AG09319 (cell line): ENCODE results near the gene ACER3.
"Not testable (repeated sequence)": the region's sequence is repeated elsewhere in the genome, so short reads cannot be mapped to it uniquely, and the experiment has no call there.

Experiments used
- DNase-seq: peaks from one replicate; pipeline ENCODE4 v3.0.0-alpha.2; 2010; ENCODE audit warnings: low read depth; ENCODE audit errors: extremely low read depth
- CTCF ChIP-seq: IDR thresholded peaks from 2 replicates; pipeline ENCODE4 v1.5.1; 2011; ENCODE audit warnings: low read depth, mild to moderate bottlenecking, inconsistent platforms, low read length, moderate library complexity

Gene ACER3

DNA sequence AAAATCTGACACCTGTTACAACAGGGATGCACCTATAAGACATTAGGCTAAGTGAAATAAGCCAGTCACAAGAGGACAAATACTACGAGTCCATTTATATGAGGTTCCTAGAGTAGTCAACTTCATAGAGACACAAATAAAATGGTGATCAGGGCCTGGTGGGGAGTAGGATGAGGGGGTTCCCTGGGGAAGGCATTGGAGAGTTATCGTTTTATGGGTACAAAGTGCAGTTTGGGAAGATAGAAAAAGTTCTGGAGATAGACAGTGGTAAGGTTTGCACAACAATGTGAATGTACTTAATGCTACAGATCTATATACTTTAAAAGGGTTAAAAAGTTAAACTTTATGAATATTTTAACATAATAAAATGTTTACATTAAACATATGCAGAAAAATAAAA is 142.1 kb downstream of the ACER3 start:
- no peak for DNase-seq
- TF ChIP-seq CTCF = no peak

DNA sequence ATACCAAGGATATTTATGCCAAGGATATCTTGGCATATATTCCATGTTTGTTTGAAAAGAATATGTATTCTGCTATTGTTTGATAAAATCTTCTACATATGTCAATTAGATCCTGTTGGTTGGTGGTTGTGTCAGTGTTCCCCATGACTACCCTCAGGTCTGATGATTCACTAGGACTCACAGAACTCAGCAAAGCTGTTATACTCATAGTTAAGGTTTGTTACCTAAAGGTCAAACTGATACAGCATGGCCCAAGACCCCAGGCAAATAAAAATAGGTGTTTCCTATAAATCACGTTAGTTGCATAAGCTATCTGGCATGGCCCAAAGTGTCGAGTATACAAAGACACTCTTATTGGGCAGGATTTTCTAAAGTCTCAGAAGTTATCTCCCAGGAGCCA is 143.2 kb downstream of the ACER3 start:
- no peak for DNase-seq
- TF ChIP-seq CTCF = no peak

- DNase-seq = no peak
- no peak for TF ChIP-seq CTCF
Observed at GRCh38 chr11:77009533-77010160, 148.9 kb downstream of the ACER3 start.

DNA sequence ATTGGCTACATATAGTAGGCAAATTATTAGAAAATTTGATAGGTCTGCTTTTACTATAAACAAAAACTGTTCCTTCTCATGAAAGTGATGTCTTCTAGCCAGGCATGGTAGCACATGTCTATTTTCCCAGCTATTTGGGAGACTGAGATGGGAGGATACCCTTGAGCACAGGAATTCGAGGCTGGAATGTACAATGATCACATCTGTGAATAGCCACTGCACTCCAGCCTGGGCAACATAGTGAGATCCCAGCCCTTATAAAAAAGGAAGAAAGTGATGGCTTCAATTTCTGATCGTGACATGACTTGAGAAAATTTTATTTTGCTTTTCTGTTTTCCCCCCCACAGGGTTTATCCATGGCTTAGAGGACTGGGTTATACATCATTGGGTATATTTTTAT is 154.0 kb downstream of the ACER3 start:
- DNase-seq = no peak
- no peak for TF ChIP-seq CTCF

DNA sequence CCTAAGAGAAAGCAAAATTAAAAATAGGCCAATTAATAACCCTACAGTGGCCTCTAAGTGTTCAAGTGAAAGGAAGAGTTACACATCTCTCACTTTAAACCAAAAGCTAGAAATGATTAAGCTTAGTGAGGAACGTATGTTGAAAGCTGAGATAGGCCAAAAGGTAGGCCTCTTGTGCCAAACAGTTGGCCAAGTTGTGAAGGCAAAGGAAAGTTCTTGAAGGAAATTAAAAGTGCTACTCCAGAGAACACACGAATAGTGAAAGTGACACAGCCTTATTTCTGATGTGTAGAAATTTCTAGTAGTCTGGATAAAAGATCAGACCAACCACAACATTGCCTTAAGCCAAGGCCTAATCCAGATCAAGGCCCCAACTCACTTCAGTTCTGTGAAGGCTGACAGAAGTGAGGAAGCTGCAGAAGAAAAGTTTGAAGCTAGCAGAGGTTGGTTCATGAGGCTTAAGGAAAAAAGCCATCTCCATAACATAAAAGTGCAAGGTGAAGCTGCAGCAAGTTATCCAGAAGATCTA is 157.7 kb downstream of the ACER3 start:
- not testable (repeated sequence) for DNase-seq

DNA sequence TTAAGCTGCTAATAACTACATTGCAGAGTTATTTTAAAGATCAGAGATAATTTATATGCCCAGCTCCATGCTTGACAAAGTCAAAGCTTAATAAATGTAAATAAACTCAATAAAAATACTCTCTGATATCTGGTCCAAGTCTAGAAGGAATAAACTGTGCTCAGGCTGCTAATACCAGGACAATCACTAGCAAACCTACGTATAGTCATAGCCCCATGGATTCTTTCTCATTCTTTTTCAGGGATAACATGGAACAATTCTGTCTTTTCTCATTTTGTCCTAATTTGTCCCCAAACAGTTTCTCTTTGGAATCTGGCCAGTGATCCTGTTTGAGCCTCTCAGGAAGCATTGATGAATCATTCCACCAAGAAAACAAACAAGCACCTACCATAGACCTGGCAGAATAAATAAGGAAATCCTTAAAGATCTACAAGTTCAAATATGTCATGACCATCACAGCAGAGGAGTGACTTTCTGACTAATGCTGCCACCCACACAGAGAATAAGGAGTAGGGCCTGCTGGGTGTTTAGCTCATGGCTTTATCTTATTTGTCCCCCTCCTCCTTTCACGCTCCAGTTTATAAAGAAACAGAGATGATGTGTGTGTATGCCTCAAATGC is 159.4 kb downstream of the ACER3 start:
- no peak for DNase-seq
- no peak for TF ChIP-seq CTCF

DNA sequence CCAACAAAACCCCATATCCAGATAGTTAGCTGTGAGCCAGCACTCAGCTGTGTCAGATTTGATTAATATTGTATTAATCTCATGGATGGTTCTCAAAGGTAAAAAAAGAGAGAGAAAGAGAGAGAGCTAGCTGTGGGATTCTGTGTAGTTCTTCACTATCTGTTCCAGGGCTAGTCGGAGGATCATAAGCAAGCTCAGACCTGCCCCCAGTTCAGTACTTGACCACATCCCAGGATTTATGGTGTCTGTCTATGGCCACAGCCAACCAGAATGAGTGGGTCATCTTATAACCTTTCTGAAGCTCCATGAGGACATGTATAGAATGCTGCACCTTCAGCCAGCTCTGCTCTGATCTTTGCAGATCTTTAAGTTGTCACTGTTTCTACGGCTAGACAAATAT is 160.0 kb downstream of the ACER3 start:
- no peak for TF ChIP-seq CTCF
- DNase-seq = no peak

- DNase-seq = no peak
- TF ChIP-seq CTCF = no peak
Observed at GRCh38 chr11:77024745-77025144, 164.0 kb downstream of the ACER3 start.
